GM19467 (cell line): ENCODE measurements around the gene PSMA1.
"Not testable (repeated sequence)": the region's sequence is repeated elsewhere in the genome, so short reads cannot be mapped to it uniquely, and the experiment has no call there.

Experiments used
- ATAC-seq: cut with Tn5 transposase; IDR thresholded peaks from one replicate; pipeline ENCODE4 v1.9.1; 2021; ENCODE audit warnings: mild to moderate bottlenecking, moderate library complexity; ENCODE audit not compliant: unreplicated experiment

The PSMA1 gene

GRCh38 chr11:14535166-14535565 lies 15.0 kb upstream of the PSMA1 start:
- ATAC-seq, result not testable (repeated sequence)

GRCh38 chr11:14529951-14530350 lies 9.8 kb upstream of the PSMA1 start:
- ATAC-seq, result no peak

GRCh38 chr11:14529321-14529720 lies 9.1 kb upstream of the PSMA1 start:
- ATAC-seq, result no peak

- ATAC-seq, result no peak
These were observed 2.6 kb upstream of the PSMA1 start for GRCh38 chr11:14522801-14523200.

GRCh38 chr11:14522245-14522644 lies 2.1 kb upstream of the PSMA1 start:
- no peak for ATAC-seq

GRCh38 chr11:14520747-14521151 lies 563 bp upstream of the PSMA1 start:
- ATAC-seq, result no peak

GRCh38 chr11:14519597-14519916 lies 629 bp downstream of the PSMA1 start:
- ATAC-seq, result no peak

GRCh38 chr11:14518820-14519219 lies 1.4 kb downstream of the PSMA1 start:
- no peak for ATAC-seq

GRCh38 chr11:14513800-14514199 lies 6.4 kb downstream of the PSMA1 start:
- ATAC-seq, result no peak

GRCh38 chr11:14506532-14506931 lies 13.7 kb downstream of the PSMA1 start:
- no peak for ATAC-seq

GRCh38 chr11:14503023-14503422 lies 17.2 kb downstream of the PSMA1 start:
- ATAC-seq, result no peak

GRCh38 chr11:14502039-14502438 lies 18.1 kb downstream of the PSMA1 start:
- ATAC-seq, result no peak

- peak; percentile 44 for ATAC-seq
These were observed 20.0 kb downstream of the PSMA1 start for GRCh38 chr11:14500181-14500651.

- ATAC-seq, result peak; percentile 88
These were observed 20.5 kb downstream of the PSMA1 start, which contains the start of gene COPB1 for GRCh38 chr11:14499560-14500180. Gene COPB1, minus strand, starts transcription at chr11:14499811. Its CDS starts 883 bp downstream, at chr11:14498928.

GRCh38 chr11:14499178-14499559 lies 21.0 kb downstream of the PSMA1 start:
- peak; percentile 11 for ATAC-seq

- no peak for ATAC-seq
These were observed 39.5 kb downstream of the PSMA1 start for GRCh38 chr11:14480716-14481115.

- no peak for ATAC-seq
These were observed 49.1 kb downstream of the PSMA1 start for GRCh38 chr11:14471127-14471526.

- ATAC-seq, result no peak
These were observed 56.6 kb downstream of the PSMA1 start for GRCh38 chr11:14463623-14464022.

- ATAC-seq, result no peak
These were observed 60.0 kb downstream of the PSMA1 start for GRCh38 chr11:14460147-14460546.

- ATAC-seq, result no peak
These were observed 61.8 kb downstream of the PSMA1 start for GRCh38 chr11:14458377-14458776.

- ATAC-seq, result no peak
These were observed 64.3 kb downstream of the PSMA1 start for GRCh38 chr11:14455648-14456430.
